Kidney tubule cell (primary cell): ENCODE data around the gene HNF4A.

Experiments used
- DNase-seq: peaks from one replicate; pipeline ENCODE4 v3.0.0-alpha.2; 2018; ENCODE audit warnings: low spot score

The HNF4A gene

GRCh38 chr20:44426879-44427790 lies 71.6 kb downstream of the HNF4A start:
- no peak for DNase-seq

GRCh38 chr20:44427804-44428173 lies 72.3 kb downstream of the HNF4A start:
- DNase-seq = no peak

GRCh38 chr20:44428174-44429016 lies 72.9 kb downstream of the HNF4A start:
- DNase-seq = no peak

GRCh38 chr20:44429017-44429339 lies 73.5 kb downstream of the HNF4A start:
- no peak for DNase-seq

GRCh38 chr20:44429419-44430269 lies 74.1 kb downstream of the HNF4A start:
- no peak for DNase-seq

- no peak for DNase-seq
Observed at GRCh38 chr20:44430270-44431065, 75.0 kb downstream of the HNF4A start.

- DNase-seq = no peak
Observed at GRCh38 chr20:44431118-44431501, 75.6 kb downstream of the HNF4A start.

GRCh38 chr20:44431502-44432234 lies 76.2 kb downstream of the HNF4A start:
- peak; percentile 15 for DNase-seq

GRCh38 chr20:44432618-44433577 lies 77.4 kb downstream of the HNF4A start:
- DNase-seq = no peak

- peak; percentile 27 for DNase-seq
Observed at GRCh38 chr20:44433751-44434538, 78.4 kb downstream of the HNF4A start.

GRCh38 chr20:44435630-44436335 lies 80.3 kb downstream of the HNF4A start:
- DNase-seq = peak; percentile 35

- DNase-seq = no peak
Observed at GRCh38 chr20:44436393-44436792, 80.9 kb downstream of the HNF4A start.

GRCh38 chr20:44437497-44437896 lies 82.0 kb downstream of the HNF4A start:
- no peak for DNase-seq

- no peak for DNase-seq
Observed at GRCh38 chr20:44438782-44439181, 83.3 kb downstream of the HNF4A start.

- no peak for DNase-seq
Observed at GRCh38 chr20:44439318-44439717, 83.8 kb downstream of the HNF4A start.

GRCh38 chr20:44442298-44443070 lies 87.0 kb downstream of the HNF4A start:
- DNase-seq = no peak
